K562 (cell line): Measurements from ENCODE around the gene OR4D6. TPM values are rescaled to one million over a fixed set of nuclear protein-coding genes. Genes with fewer than 3 reads are reported as not detected.

ENCODE experiments used
- ATAC-seq: fragments of 200-7000 bp; cut with Tn5 transposase; 3 replicates; pipeline ENCODE4 v1.9.1; 2020; ENCODE audit warnings: moderate library complexity
- Bru-seq: library from RNA; stranded (reverse); fragments of 400-500 nt; gene quantifications from one replicate; lab custom pipeline; 2021; lab: Mats Ljungman, UMichigan
- BruChase-seq, 2 experiments: library from RNA; stranded (reverse); fragments of 400-500 nt; gene quantifications; one replicate each; lab custom pipeline; 2021; lab: Mats Ljungman, UMichigan
- BruUV-seq: library from RNA; stranded (reverse); fragments of 400-500 nt; replicated peaks from 2 replicates; lab custom pipeline; 2021; lab: Mats Ljungman, UMichigan
- CTCF ChIA-PET: fragments of 300-600 bp; formaldehyde crosslinking; extraction: SDS; loops from one replicate; lab custom pipeline; 2021; ENCODE audit warnings: low intra/inter-chr PET ratio; lab: Yijun Ruan, JAX
- POLR2A ChIA-PET: fragments of 300-600, 350-650 bp; sonication (Branson Sonifier 250); formaldehyde crosslinking; extraction: SDS; loops from one replicate; lab custom pipeline; 2021; ENCODE audit warnings: antibody characterized with exemption, inconsistent platforms; lab: Yijun Ruan, JAX
- DNase-seq, 4 experiments: peaks; one replicate each; pipeline versions ENCODE4 v3.0.0 to v3.0.0-alpha.2; 2011 to 2018; ENCODE audit warnings: low spot score in 3 of 4, mixed read lengths in 3 of 4; ENCODE audit errors: extremely low read depth in 1 of 4
- FAIRE-seq: peaks from 2 replicates; lab custom pipeline; 2011; peaks lifted over from hg19 to GRCh38; lab: Jason Lieb, UNC
- H2AFZ ChIP-seq: 2 replicates; pipeline ENCODE4 v1.6.0; 2011; ENCODE audit warnings: low read depth, low read length, control low read depth, inconsistent platforms
- H3K27ac ChIP-seq: fragments of 200-600 bp; 3 replicates; pipeline ENCODE4 v1.8.0; 2011; ENCODE audit warnings: low read depth, mild to moderate bottlenecking, control low read depth, inconsistent platforms, low read length, moderate library complexity, mixed read lengths; ENCODE audit errors: extremely low read depth
- H3K27me3 ChIP-seq, 2 experiments: fragments of 300-600 bp in 1 of 2; 2 replicates in 1 of 2; 3 replicates in 1 of 2; pipeline versions ENCODE4 v1.6.0 to v1.8.0; 2011; ENCODE audit warnings: inconsistent platforms in 2 of 2, low read length in 2 of 2, mild to moderate bottlenecking in 1 of 2, mixed read lengths in 1 of 2, moderate library complexity in 1 of 2; ENCODE audit not compliant: control insufficient read depth in 2 of 2, insufficient read depth in 2 of 2
- H3K36me3 ChIP-seq: fragments of 300-600 bp; 3 replicates; pipeline ENCODE4 v1.8.0; 2011; ENCODE audit warnings: mild to moderate bottlenecking, low read length, inconsistent platforms; ENCODE audit not compliant: control insufficient read depth, insufficient read depth
- H3K4me1 ChIP-seq, 2 experiments: fragments of 200-600 bp in 1 of 2; replicated peaks in 1 of 2; 2 replicates in 1 of 2; 3 replicates in 1 of 2; pipeline versions ENCODE4 v1.5.1 to v1.8.0; 2011; ENCODE audit warnings: inconsistent platforms in 2 of 2, low read length in 2 of 2, mild to moderate bottlenecking in 1 of 2, mixed read lengths in 1 of 2, moderate library complexity in 1 of 2; ENCODE audit not compliant: control insufficient read depth in 2 of 2, insufficient read depth in 2 of 2
- H3K4me2 ChIP-seq: 2 replicates; pipeline ENCODE4 v1.6.1; 2011; ENCODE audit warnings: low read length, control low read depth, inconsistent platforms, mixed read lengths; ENCODE audit not compliant: insufficient read depth
- H3K4me3 ChIP-seq: fragments of 200-600 bp; sonication (generic), shearing (Covaris generic); 2 replicates; pipeline ENCODE4 v1.5.1; 2016; ENCODE audit warnings: control low read depth, inconsistent platforms
- H3K79me2 ChIP-seq: fragments of 200-600 bp; 3 replicates; pipeline ENCODE4 v1.8.0; 2011; ENCODE audit warnings: low read length, inconsistent platforms; ENCODE audit not compliant: control insufficient read depth, insufficient read depth
- H3K9ac ChIP-seq, 2 experiments: 2 replicates each; pipeline versions ENCODE4 v1.6.0 to v1.6.1; 2011; ENCODE audit warnings: low read depth in 2 of 2, low read length in 2 of 2, control low read depth in 1 of 2, inconsistent platforms in 1 of 2, mild to moderate bottlenecking in 1 of 2, mixed read lengths in 1 of 2; ENCODE audit not compliant: insufficient read depth in 1 of 2
- H3K9me1 ChIP-seq: one replicate; pipeline ENCODE4 v1.6.0; 2011; ENCODE audit warnings: inconsistent platforms, mild to moderate bottlenecking, low read length, moderate library complexity; ENCODE audit not compliant: control insufficient read depth, insufficient read depth
- H3K9me3 ChIP-seq: replicated peaks from 2 replicates; pipeline ENCODE4 v1.5.1; 2011; ENCODE audit warnings: low read depth, low read length, inconsistent platforms; ENCODE audit not compliant: control insufficient read depth, insufficient read depth
- H4K20me1 ChIP-seq: replicated peaks from 2 replicates; pipeline ENCODE4 v1.6.1; 2011; ENCODE audit warnings: low read length, inconsistent platforms, mixed read lengths; ENCODE audit not compliant: control insufficient read depth, insufficient read depth
- FOXM1 ChIP-seq, 2 experiments: fragments of 450-650 bp in 1 of 2; sonication (generic) in 1 of 2; formaldehyde crosslinking in 1 of 2; IDR thresholded peaks; 2 replicates each; pipeline versions ENCODE4 v1.6.1 to v1.9.0; 2017 to 2022; ENCODE audit warnings: low read depth in 2 of 2, mild to moderate bottlenecking in 2 of 2, missing genetic modification reagents in 1 of 2, moderate library complexity in 1 of 2
- KAT2B ChIP-seq: IDR thresholded peaks from one replicate; pipeline ENCODE4 v1.6.1; 2012; ENCODE audit warnings: low read depth, mild to moderate bottlenecking, control low read depth, inconsistent platforms, low read length, moderate library complexity
- NEUROD1 ChIP-seq: fragments of 150-350 bp; IDR thresholded peaks from 2 replicates; pipeline ENCODE4 v1.6.1; 2014; ENCODE audit warnings: borderline replicate concordance, low read length, low read depth; ENCODE audit not compliant: partially characterized antibody
- NR0B1 ChIP-seq: fragments of 450-650 bp; IDR thresholded peaks from one replicate; pipeline ENCODE4 v1.6.1; 2018; ENCODE audit warnings: mild to moderate bottlenecking, moderate library complexity; ENCODE audit not compliant: partially characterized antibody
- THRA ChIP-seq: fragments of 450-650 bp; IDR thresholded peaks from 2 replicates; pipeline ENCODE4 v1.6.1; 2017; ENCODE audit warnings: mild to moderate bottlenecking, moderate library complexity
- ZBTB1 ChIP-seq: sonication (generic); formaldehyde crosslinking; IDR thresholded peaks from 2 replicates; pipeline ENCODE4 v1.8.1; 2023; ENCODE audit warnings: missing genetic modification reagents, low read depth, mild to moderate bottlenecking, borderline replicate concordance
- ZBTB49 ChIP-seq: sonication (generic); formaldehyde crosslinking; IDR thresholded peaks from 2 replicates; pipeline ENCODE4 v1.8.0; 2022; ENCODE audit warnings: missing genetic modification reagents, mild to moderate bottlenecking, borderline replicate concordance
- ZKSCAN1 ChIP-seq: fragments of 150-350 bp; IDR thresholded peaks from 2 replicates; pipeline ENCODE4 v1.6.1; 2016; ENCODE audit warnings: low read depth, low read length
- ZNF121 ChIP-seq: sonication (generic); formaldehyde crosslinking; conservative IDR thresholded peaks from 2 replicates; pipeline ENCODE4 v1.8.0; 2022; ENCODE audit warnings: missing genetic modification reagents
- ZNF696 ChIP-seq: fragments of 250-450 bp; sonication (Bioruptor Pico); conservative IDR thresholded peaks from 2 replicates; pipeline ENCODE4 v1.4.0; 2020; ENCODE audit warnings: mild to moderate bottlenecking, moderate library complexity
- WGBS: fragments of 100-300 bp; shearing (Covaris generic); methylation state at CpG from one replicate; pipeline ENCODE4 v1.1.6; 2016; ENCODE audit warnings: low coverage, mixed read lengths; ENCODE audit not compliant: insufficient coverage; ENCODE audit errors: missing lambda C conversion rate; 5-methylcytosine and 5-hydroxymethylcytosine counted together
- in situ Hi-C: fragments of 300-500 bp; cut with MboI; formaldehyde crosslinking; loops from 4 replicates; pipeline ENCODE4 v1.15.0; 2018; ENCODE audit warnings: inconsistent platforms, mixed read lengths
- intact Hi-C: fragments of 100-400 bp; cut with micrococcal nuclease; formaldehyde crosslinking; loops from 2 replicates; pipeline ENCODE4 v1.14.2; 2022
- long read RNA-seq, 3 experiments: library from polyadenylated mRNA in 2 of 3; library from RNA in 1 of 3; unstranded in 2 of 3; stranded (forward) in 1 of 3; transcript quantifications; one replicate each; pipeline ENCODE4 v2.0.0, GENCODE V29; 2019 to 2022
- polyA minus RNA-seq, 3 experiments: library from RNA; depleted of rRNA, polyadenylated mRNA; stranded (reverse); fragments of >200 nt; gene quantifications; 2 replicates each; pipeline ENCODE4 v1.2.3, GENCODE V29; 2011
- polyA plus RNA-seq, 8 experiments: library from polyadenylated mRNA; depleted of rRNA in 4 of 8; stranded (reverse) in 5 of 8; unstranded in 3 of 8; fragments of >200 nt; fragmentation: Nextera tagmentation in 2 of 8; fragmentation: Illumina TruSeq in 1 of 8; extraction: Ambion mirVana in 2 of 8; extraction: Trizol in 1 of 8; gene quantifications; 2 replicates each; pipeline versions ENCODE4 v1.2.1 to v1.2.3, GENCODE V29; 2011 to 2014; ENCODE audit warnings: inconsistent platforms in 1 of 8, missing spikeins in 1 of 8
- total RNA-seq, 7 experiments: library from RNA; depleted of rRNA in 6 of 7; stranded (reverse); fragments of >200 nt in 6 of 7; fragmentation: Illumina TruSeq in 2 of 7; extraction: Trizol in 2 of 7; gene quantifications; 2 replicates each; pipeline versions ENCODE4 v1.2.1 to v1.2.3, GENCODE V29; 2011 to 2021; ENCODE audit warnings: low replicate concordance in 1 of 7

Gene OR4D6
- total RNA-seq (2011; cell fraction: chromatin; rRNA removed; ENCODE audit: low replicate concordance) = not detected in 2 replicates
- total RNA-seq (2011; cell fraction: nucleolus; rRNA removed) = not detected in 2 replicates
- not detected in 2 replicates for total RNA-seq (2011; cell fraction: nucleoplasm; rRNA removed)
- not detected in 2 replicates for total RNA-seq (2014; rRNA removed)
- total RNA-seq (2014; rRNA removed; fragmentation: Illumina TruSeq; extraction: Trizol) = not detected in 2 replicates
- not detected in 2 replicates for total RNA-seq (2015; rRNA removed; fragmentation: Illumina TruSeq; extraction: Trizol)
- not detected in 2 replicates for total RNA-seq (2021)
- polyA plus RNA-seq (2011; rRNA removed) = not detected in 2 replicates
- not detected in 2 replicates for polyA plus RNA-seq (2011; cell fraction: cytosol; rRNA removed)
- not detected in 2 replicates for polyA plus RNA-seq (2011; cell fraction: nucleus; rRNA removed)
- not detected in 2 replicates for polyA plus RNA-seq (2012)
- not detected in 2 replicates for polyA plus RNA-seq (2014; fragmentation: Illumina TruSeq; extraction: Trizol)
- polyA plus RNA-seq (2014; fragmentation: Nextera tagmentation; extraction: Ambion mirVana) = not detected
- polyA plus RNA-seq (2014; rRNA removed) = not detected in 2 replicates
- polyA minus RNA-seq (2011; rRNA and poly(A)+ RNA removed) = not detected in 2 replicates
- not detected in 2 replicates for polyA minus RNA-seq (2011; cell fraction: cytosol; rRNA and poly(A)+ RNA removed)
- polyA minus RNA-seq (2011; cell fraction: nucleus; rRNA and poly(A)+ RNA removed) = not detected in 2 replicates
- Bru-seq, nascent RNA = not detected
- BruChase-seq, experiment 1, labeled RNA remaining after a 2-hour chase = not detected
- BruChase-seq, experiment 2, labeled RNA remaining after a 6-hour chase = not detected
- long read RNA-seq, experiment 1 = 0 reads
- long read RNA-seq, experiment 2 = 0 reads
- long read RNA-seq, experiment 3 = 0 reads

DNA sequence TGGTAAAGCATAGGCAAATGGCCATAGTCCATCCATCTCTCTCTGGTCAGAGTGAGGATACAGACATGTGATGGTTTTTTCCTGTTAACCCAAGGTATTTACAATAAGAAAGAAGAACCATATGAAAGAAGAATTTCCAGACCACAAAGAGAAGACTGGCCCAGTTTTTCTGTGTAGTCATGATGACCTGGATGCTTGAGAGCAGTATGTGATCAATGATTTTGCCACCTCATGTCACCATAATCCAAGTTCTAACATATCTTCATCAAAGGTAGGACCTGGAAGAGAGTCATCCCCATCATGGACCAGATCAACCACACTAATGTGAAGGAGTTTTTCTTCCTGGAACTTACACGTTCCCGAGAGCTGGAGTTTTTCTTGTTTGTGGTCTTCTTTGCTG is at the start of gene OR4D6:
TSS of gene OR4D6 (plus strand) at position 301 of the 400 bp plus-strand sequence. CDS start at position 301, 0 bp downstream.
- Histone ChIP-seq H3K4me2 (no peak within 1 kb of the TSS), H3K9me1 (no peaks in the 10 kb centered on the region), H3K79me2 (no peaks in the 10 kb centered on the region), H3K9ac (no peak within 1 kb of the TSS), H3K4me3 (no peak within 1 kb of the TSS), H3K27ac (no peak within 1 kb of the TSS), H3K9me3 (no peaks in the 10 kb centered on the region), H3K27me3 (peaks cover 7 to 11% of the 10 kb centered on the region in 2 experiments), H3K4me1 (no peaks in the 10 kb centered on the region), H2AFZ (no peak within 1 kb of the TSS), H3K36me3 (no peaks in the 10 kb centered on the region), H4K20me1 (no peaks in the 10 kb centered on the region)
- 0% methylated on average over 2 of the region's 2 CpGs for WGBS
- ATAC-seq (no peak), DNase-seq (no peak), FAIRE-seq (no peak)
- intact Hi-C loops = no loop called here
- ChIA-PET POLR2A (no interaction called here), CTCF (no interaction called here)
- in situ Hi-C loops = no loop called here
- BruUV-seq = no TSS peak
- TF ChIP-seq THRA = no peak
- TF ChIP-seq NR0B1 = no peak
- no peak for TF ChIP-seq NEUROD1
- no peak for TF ChIP-seq ZNF696 (CRISPR knock-in tag)
- TF ChIP-seq ZNF121 (CRISPR knock-in tag) = no peak
- TF ChIP-seq ZBTB1 (CRISPR knock-in tag) = no peak
- no peak for TF ChIP-seq ZBTB49
- TF ChIP-seq FOXM1 (IDR thresholded peaks at IDR 0.05; ENCODE audit: low read depth) = no peak
- TF ChIP-seq FOXM1 (CRISPR knock-in tag; IDR thresholded peaks at IDR 0.05; ENCODE audit: low read depth) = no peak
- no peak for TF ChIP-seq KAT2B
- TF ChIP-seq ZKSCAN1 = no peak
